GM19099 (cell line): ENCODE data around the gene ABCD3.

Source experiments
- POLR2A ChIP-seq: IDR thresholded peaks from 3 replicates; pipeline ENCODE4 v1.6.1; 2011; ENCODE audit warnings: low read depth; ENCODE audit not compliant: insufficient read length; ENCODE audit errors: extremely low read depth

Gene ABCD3

DNA sequence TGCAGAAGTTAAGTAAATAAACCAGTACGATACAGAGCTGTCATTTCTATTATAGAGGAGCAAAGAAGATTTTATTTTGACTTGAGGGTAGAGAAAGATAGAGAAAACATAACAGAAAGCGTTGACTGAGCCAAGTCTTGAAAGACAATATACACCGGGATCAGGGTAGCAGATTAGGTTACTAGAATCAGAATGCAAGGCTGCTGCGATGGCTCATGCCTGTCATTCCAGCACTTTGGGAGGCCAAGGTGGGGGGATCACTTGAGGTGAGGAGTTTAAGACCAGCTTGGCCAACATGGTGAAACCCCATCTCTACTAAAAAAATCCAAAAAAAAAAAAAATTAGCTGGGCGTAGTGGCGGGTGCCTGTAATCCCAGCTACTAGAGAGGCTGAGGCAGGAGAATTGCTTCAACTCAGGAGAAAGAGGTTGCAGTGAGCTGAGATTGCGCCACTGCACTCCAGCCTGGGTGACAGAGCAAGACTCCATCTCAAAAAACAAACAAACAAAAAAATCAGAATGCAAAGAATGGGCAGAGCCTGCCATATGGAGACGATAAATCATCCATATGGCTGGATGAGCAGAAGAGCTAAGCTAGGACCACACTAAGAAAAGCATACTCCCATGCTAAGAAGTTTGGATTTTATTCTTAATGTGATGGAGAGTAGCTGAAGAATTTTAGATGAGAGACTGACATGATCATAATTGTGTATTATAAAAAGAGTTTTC is 9.9 kb upstream of the ABCD3 start:
- no peak for TF ChIP-seq POLR2A

DNA sequence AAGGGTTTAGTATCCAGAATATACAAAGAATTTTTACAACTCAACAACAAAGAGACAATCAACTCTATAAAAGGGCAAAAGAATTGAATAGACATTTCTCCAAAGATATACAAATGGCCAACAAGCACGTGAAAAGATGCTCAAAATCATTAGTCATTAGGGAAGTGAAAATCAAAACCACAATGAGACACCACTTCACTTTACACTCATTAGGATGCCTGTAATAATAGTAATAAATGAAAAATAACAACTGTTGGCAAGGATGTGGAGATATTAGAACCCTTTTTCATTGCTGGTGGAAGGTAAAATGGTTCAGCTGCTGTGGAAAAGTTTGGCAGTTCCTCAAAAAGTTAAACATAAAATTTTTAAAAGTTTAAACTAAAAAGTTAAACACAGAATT is 7.0 kb upstream of the ABCD3 start:
- TF ChIP-seq POLR2A, result no peak

DNA sequence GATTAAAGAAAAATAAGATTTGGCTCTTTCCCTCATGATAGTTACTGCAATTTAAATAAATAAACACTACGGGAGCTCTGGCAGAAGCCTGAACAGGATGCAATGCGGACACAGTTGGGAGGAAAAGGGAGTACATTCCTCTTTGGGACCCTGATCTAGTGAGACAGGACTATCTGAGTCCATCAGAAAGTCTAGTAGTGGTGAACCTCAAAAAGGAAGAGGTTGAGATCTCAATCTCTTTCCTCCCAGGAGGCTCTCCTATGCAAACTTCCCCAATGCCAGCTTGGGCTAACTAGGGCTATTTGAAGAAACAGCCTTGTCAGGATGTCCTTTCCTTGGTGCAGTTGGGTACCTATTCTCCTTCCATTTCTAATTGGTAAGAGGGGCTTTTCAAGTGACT is 4.9 kb upstream of the ABCD3 start:
- TF ChIP-seq POLR2A, result no peak

DNA sequence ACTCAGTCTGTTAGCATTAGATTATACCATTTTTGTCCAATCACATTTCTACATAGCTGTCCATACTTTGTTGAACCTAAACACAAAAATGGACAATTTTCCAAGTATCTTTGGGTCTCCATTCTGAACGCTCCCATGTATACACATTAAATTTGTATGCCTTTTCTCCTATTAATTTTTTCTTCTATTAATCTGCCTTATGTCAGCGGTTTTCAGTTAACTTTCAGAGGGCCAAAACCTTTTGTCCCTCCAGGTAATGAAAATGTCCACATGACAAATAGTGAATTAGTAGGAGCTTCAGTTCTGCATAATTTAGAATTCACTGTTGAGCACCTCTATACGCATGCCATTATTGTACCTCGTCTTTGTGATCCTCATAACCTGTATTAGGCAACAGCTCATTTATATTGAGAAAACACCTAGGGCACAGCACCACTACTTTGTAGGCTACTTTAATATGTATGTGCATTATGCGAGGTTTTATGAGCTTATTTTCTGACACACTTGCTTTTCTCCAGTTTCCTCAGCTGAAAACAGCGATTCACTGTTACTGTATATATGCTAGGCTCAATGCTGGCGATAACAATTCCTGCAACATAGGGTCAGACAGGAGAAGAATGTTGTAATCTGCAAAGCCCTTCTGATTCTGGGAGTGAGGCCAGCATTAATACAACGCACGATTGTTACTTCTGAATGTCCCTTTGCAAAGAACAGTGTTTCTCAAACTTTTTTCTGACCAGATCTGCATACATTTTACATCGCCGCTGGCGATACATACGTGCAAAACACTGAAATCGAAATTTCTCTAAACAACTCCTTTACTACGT is 1.1 kb upstream of the ABCD3 start:
- TF ChIP-seq POLR2A, result no peak

DNA sequence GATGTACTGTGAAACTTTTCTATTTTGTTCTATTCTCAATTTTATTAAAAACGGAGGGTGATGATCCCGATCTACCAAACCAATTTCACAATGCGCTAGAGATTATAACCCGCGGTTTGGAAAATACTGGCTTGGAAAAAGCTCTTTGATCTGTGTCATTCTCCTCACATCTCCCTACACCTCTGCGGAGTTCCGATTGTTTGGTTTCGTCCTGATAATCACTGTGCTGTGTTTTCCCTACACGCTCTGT is 536 bp upstream of the ABCD3 start:
- no peak for TF ChIP-seq POLR2A

DNA sequence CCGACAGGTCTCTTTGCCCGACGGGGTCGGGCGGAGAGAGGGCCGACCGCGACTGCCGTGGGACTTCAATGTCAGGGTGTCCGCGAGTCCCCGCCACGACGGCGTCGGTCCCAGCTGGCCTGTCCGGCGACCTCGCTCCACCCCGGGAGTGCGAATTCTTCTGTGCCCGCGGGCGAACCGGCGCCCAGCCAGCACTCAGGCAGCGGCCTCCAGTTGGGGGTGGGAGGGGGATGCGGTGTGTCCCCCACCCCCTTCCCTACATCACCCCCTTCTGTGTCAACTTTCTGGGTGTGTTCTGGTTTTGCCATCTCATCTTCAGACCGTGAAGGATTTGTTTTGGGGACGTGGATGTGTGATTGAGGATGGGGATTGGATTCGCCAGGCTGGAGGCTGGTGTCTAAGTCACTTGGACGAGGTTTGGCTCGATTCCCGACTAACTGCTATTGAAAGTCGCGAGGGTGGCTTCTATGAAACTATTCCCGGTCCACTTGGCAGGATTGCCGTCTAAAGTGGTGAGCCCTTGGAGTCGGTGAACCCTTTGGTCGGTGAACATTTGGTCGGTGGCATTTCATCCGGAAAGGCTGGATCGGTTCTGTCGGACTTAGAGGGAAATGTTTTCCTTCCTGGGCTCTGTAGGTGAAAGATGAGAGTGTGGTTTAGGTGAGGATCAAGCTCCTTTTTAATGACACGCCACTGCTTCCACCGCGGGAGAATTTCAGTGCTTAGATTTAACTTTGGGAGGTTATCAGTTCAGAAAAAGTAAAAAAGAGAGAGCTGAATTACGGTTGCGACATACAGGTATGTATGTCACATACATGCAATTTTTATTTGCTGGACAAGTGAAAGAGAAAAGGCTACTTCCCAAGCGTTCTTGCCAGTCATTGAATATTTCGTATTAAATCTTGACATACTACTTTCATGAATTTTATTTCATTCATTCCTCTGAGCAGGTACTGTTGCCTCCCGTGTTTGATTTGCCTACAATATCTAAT is 771 bp downstream of the ABCD3 start:
- TF ChIP-seq POLR2A, result no peak

DNA sequence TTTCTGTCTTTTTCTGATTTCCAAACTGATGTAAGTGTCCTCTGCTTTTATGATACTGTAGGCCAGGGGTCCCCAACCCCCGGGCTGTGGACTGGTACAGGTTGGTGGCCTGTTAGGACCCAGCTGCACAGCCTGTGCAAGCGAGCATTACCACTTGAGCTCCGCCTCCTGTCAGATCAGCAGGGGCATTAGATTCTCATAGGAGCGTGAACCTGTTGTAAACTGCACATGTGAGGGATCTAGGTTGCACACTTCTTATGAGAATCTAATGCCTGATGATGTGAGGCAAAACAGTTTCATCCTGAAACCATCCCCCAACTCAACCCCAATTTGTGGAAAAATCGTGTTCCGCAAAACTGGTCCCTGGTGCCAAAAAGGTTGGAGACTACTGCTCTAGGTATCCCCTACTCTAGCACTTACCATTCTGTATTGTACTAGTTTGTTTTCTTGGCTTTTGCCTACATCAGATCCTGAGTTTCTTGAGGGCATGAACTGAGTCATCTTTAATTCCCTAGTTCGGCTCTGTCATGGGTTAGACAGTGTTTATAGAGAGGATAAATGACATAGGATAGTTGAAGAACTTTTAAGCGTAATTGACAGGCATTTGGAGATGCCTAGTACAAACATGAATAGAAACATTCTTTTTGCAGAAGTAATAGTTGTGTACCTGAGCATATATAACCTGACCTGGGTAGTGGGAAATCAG is 4.1 kb downstream of the ABCD3 start:
- no peak for TF ChIP-seq POLR2A

DNA sequence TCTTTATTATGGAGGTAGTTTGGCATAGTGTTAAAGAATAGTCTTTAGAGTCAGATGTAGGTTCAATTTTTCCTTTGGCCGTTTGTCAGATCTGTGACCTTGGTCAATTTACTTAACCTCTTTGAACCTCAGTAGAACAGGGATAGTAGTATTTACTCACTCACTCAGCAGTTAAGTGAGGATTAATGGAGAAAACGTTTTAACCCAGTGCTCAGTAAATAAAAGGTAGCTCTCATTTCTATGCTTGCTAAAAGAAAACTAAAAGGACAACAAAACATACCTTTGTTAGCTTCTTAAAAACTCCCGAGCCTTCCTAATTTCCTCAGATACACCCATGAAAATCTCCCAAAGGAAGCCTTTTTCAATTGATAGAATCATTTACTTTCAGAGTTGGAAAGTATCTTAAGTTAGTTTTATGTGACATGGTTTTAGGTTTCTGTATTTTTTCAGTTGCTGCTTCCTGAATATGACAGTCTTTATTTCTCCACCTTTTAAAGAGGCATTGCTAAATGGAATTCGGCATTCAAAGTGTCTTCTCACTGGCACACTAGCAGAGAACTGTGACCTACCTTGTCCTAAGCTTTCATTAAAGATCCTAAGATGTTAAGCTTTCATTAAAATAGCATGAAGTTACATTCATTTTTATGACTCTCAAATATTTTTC is 7.8 kb downstream of the ABCD3 start:
- no peak for TF ChIP-seq POLR2A

DNA sequence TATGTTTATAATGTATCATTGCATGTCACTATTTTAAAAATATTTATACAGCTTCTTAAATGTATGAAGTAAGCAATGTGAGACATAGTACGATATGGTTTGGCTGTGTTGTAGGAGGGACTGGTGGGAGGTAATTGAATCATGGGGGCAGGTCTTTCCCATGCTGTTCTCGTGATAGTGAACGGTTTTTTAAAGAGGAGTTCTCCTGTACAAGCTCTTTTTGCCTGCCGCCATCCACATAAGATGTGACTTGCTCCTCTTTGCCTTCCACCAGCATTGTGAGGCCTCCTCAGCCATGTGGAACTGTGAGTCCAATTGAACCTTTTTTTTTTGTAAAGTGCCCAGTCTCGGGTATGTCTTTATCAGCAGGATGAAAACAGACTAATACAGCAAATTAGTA is 10.3 kb downstream of the ABCD3 start:
- no peak for TF ChIP-seq POLR2A

DNA sequence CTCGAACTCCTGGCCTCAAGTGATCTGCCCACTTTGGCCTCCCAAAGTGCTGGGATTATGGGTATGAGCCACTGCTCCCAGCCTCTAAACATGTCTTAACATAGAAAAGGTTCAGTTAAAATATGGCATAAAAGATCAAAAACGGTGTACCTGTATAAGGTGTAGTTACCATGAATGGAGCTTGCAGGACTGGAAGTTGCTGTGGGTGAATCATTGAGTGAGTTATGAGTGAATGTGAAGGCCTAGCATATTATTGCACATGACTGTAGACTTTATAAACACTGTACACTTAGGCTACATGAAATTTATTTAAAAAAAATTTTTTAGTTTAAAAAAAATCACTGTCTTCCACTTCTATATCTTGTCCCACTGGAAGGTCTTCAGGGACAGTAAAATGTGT is 15.7 kb downstream of the ABCD3 start:
- TF ChIP-seq POLR2A, result no peak

DNA sequence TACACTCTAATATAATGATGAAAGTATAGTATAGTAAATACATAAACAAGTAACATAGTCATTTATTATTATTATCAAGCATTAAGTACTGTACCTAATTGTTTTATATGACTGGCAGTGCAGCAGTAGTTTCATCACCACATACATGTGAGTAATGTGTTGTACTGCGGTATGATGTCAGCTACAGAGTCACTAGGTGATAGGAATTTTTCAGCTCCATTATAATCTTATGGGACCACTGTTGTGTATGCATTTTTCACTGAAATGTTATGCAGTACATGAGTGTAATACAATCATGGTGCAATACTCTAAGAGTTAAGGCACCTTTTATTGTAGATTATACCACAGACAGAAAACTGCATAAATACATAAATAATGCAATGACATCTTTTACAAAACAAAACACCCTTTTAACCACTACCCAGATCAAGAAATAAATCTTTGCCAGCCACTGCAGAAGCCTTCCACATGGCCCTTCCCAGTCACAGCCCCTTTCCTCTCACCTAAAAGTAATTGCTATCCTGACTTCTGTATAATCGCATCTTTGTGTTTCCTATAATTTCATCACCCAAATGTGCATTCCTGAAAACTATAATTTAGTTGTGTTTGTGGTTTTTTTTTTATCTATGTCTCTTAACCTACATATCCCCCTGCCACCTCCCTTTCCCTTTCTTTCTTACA is 16.3 kb downstream of the ABCD3 start:
- TF ChIP-seq POLR2A, result no peak

DNA sequence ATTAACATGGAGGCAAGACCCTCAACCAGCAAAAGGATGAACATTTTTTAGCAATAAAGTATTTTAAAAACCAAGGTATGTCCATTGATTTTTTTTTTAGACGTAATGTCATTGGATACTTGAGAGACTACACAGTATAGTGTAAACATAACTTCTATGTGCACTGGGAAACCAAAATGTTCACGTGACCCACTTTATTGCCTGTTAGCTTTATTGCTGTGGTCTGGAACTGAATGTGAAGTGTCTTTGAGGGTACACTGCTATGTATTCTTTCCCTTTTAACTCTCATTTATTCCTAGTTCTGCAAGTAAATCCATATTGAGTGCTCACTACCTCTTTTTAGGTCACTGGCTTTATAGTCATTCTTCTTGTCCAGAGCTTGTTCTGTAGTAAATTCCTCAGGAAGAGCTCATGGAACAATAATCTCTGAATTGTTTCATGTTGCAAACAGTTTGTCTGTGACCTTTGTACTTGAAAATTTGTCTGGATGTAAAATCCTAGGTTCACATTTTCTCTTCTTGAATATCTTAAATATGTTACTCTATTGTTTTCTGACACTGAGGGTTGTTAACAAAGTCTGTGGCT is 20.6 kb downstream of the ABCD3 start:
- TF ChIP-seq POLR2A, result no peak

DNA sequence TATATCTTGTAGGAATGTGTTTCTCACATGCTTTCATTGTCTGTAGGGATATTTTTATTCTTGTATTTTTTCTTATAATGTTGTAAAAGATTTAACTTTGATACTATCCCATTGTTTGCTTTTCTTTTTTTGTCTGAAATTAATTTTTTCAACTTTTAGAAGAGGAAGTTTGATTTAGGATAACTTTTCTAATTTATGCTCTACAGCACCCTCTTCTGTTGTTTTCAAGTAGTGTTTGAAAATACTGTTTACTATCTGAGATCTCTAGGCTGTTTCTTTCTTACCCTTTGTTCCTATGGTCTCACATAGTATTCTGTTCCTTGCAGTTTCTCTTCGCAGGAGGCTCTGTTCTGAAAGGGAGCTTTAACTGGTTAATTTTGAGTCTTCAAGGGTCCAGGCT is 21.9 kb downstream of the ABCD3 start:
- TF ChIP-seq POLR2A, result no peak
